ENCODE data around the gene SENP8.
"Not testable (repeated sequence)": the region's sequence is repeated elsewhere in the genome, so short reads cannot be mapped to it uniquely, and the experiment has no call there.

Gene SENP8

GRCh38 chr15:72098040-72098439, 20.2 kb upstream of the SENP8 start:
- peaks cover 0 to 1% of the 10 kb centered on the region in 2 donors for H3K9me3 Mint-ChIP-seq
- ATAC-seq (replicated peaks) (no peak), DNase-seq (no peak)
- H3K4me1 Mint-ChIP-seq = peaks cover 3 to 7% of the 10 kb centered on the region in 2 donors
- H3K36me3 Mint-ChIP-seq = peaks cover 4 to 12% of the 10 kb centered on the region in 2 donors
- H3K4me3 Mint-ChIP-seq = no peak overlapping the region
- no peak overlapping the region for H3K27ac Mint-ChIP-seq
- no peaks in the 10 kb centered on the region for H3K27me3 Mint-ChIP-seq

- Mint-ChIP-seq H3K4me3 (no peak overlapping the region), H3K27me3 (no peaks in the 10 kb centered on the region), H3K4me1 (peaks cover 10 to 18% of the 10 kb centered on the region in 2 donors), H3K27ac (no peak overlapping the region), H3K9me3 (peaks cover 0 to 1% of the 10 kb centered on the region in 2 donors), H3K36me3 (peaks cover 4 to 12% of the 10 kb centered on the region in 2 donors)
- no peak for DNase-seq
- ATAC-seq (replicated peaks) = no peak
These were observed 19.0 kb upstream of the SENP8 start for GRCh38 chr15:72099155-72099554.

DNA sequence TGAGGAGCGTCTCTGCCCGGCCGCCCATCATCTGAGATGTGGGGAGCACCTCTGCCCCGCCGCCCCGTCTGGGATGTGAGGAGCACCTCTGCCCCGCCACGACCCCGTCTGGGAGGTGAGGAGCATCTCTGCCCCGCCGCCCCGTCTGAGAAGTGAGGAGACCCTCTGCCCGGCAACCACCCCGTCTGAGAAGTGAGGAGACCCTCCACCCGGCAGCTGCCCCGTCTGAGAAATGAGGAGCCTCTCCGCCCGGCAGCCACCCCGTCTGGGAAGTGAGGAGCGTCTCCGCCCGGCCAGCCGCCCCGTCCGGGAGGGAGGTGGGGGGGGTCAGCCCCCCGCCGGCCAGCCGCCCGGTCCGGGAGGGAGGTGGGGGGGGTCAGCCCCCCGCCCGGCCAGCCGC, 17.7 kb upstream of the SENP8 start:
- Mint-ChIP-seq H3K36me3 (peaks cover 4 to 12% of the 10 kb centered on the region in 2 donors), H3K4me1 (peaks cover 15 to 26% of the 10 kb centered on the region in 2 donors)
- H3K4me3 Mint-ChIP-seq; H3K9me3 Mint-ChIP-seq; H3K27ac Mint-ChIP-seq; H3K27me3 Mint-ChIP-seq; DNase-seq; ATAC-seq (replicated peaks): not testable (repeated sequence)

GRCh38 chr15:72105111-72105510, 13.1 kb upstream of the SENP8 start:
- Mint-ChIP-seq H3K27me3 (no peaks in the 10 kb centered on the region), H3K9me3 (no peaks in the 10 kb centered on the region), H3K4me3 (no peak overlapping the region), H3K36me3 (no peaks in the 10 kb centered on the region), H3K4me1 (peaks cover 15 to 26% of the 10 kb centered on the region in 2 donors), H3K27ac (no peak overlapping the region)
- DNase-seq = no peak
- ATAC-seq (replicated peaks) = no peak

- H3K4me1 Mint-ChIP-seq = peaks cover 15 to 26% of the 10 kb centered on the region in 2 donors
- DNase-seq = no peak
- no peak overlapping the region for H3K27ac Mint-ChIP-seq
- H3K4me3 Mint-ChIP-seq = no peak overlapping the region
- H3K36me3 Mint-ChIP-seq = no peaks in the 10 kb centered on the region
- H3K9me3 Mint-ChIP-seq = no peaks in the 10 kb centered on the region
- H3K27me3 Mint-ChIP-seq = no peaks in the 10 kb centered on the region
- ATAC-seq (replicated peaks) = no peak
These were observed 12.1 kb upstream of the SENP8 start for GRCh38 chr15:72106068-72106467.

GRCh38 chr15:72110355-72110754, 7.8 kb upstream of the SENP8 start:
- ATAC-seq (replicated peaks) (no peak), DNase-seq (no peak)
- no peak overlapping the region for H3K27ac Mint-ChIP-seq

GRCh38 chr15:72112116-72112515, 6.1 kb upstream of the SENP8 start:
- Mint-ChIP-seq H3K27ac (no peak overlapping the region), H3K4me1 (peaks cover 21 to 40% of the 10 kb centered on the region in 2 donors), H3K9me3 (no peaks in the 10 kb centered on the region), H3K4me3 (no peak overlapping the region), H3K27me3 (no peaks in the 10 kb centered on the region), H3K36me3 (peaks cover 2 to 4% of the 10 kb centered on the region in 2 donors)
- DNase-seq (no peak), ATAC-seq (replicated peaks) (no peak)

More at GRCh38 chr15:72110355-72110754, 7.8 kb upstream of the SENP8 start:
- peaks cover 0 to 4% of the 10 kb centered on the region in 2 donors for H3K36me3 Mint-ChIP-seq
- H3K9me3 Mint-ChIP-seq = no peaks in the 10 kb centered on the region
- H3K4me3 Mint-ChIP-seq = no peak overlapping the region
- H3K27me3 Mint-ChIP-seq = no peaks in the 10 kb centered on the region
- peaks cover 15 to 22% of the 10 kb centered on the region in 2 donors for H3K4me1 Mint-ChIP-seq

GRCh38 chr15:72112805-72113204, 5.4 kb upstream of the SENP8 start:
- Mint-ChIP-seq H3K36me3 (peaks cover 2 to 4% of the 10 kb centered on the region in 2 donors), H3K4me1 (peaks cover 21 to 41% of the 10 kb centered on the region in 2 donors), H3K9me3 (no peaks in the 10 kb centered on the region), H3K27me3 (no peaks in the 10 kb centered on the region), H3K4me3 (no peak overlapping the region), H3K27ac (no peak overlapping the region)
- ATAC-seq (replicated peaks) = no peak
- no peak for DNase-seq

DNA sequence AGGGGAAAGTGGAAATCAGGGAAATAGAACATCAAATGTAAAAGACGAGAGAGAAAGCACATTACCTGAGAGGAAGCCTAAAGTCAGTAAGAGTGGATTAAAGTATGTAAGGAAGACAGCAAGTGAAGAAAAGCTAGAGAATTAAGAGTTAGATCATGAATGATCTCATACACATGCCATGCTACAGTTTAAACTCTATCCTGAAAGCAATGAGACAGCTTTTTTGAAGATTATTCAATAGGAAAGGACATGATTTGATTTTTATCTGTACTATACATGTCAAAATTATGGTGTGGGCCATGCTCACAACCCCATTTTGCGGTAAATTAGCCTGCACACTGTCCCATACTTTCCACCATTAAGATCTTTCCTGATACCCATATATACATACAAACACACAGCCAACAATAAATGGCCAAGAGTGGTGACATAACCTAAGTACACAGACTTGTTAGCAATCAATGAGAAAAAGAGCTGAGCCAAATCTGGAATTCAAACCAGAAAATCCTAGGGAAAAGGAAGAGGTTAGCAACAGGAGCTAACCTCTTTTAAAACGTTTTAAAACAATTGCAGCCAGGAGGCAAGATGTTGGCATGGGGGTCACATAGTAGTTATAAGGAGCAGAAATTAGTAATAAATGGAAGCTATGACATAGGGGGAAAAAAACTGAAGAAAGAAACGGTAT, 4.7 kb upstream of the SENP8 start:
- Mint-ChIP-seq H3K27ac (no peak overlapping the region), H3K4me3 (no peak overlapping the region), H3K9me3 (no peaks in the 10 kb centered on the region), H3K27me3 (no peaks in the 10 kb centered on the region), H3K36me3 (peaks cover 2 to 4% of the 10 kb centered on the region in 2 donors), H3K4me1 (peaks cover 19 to 41% of the 10 kb centered on the region in 2 donors)
- no peak for ATAC-seq (replicated peaks)
- DNase-seq = no peak

- peak overlapping the region; percentile 92 for H3K27ac Mint-ChIP-seq
- H3K4me3 Mint-ChIP-seq = peak overlapping the region; percentile 87 to 96
- ATAC-seq (replicated peaks) (peak; percentile 3 to 13), DNase-seq (no peak)
- H3K9me3 Mint-ChIP-seq = no peaks in the 10 kb centered on the region
- peaks cover 24 to 56% of the 10 kb centered on the region in 2 donors for H3K4me1 Mint-ChIP-seq
- H3K27me3 Mint-ChIP-seq = no peaks in the 10 kb centered on the region
- H3K36me3 Mint-ChIP-seq = peaks cover 2 to 4% of the 10 kb centered on the region in 2 donors
These were observed 1.3 kb upstream of the SENP8 start for GRCh38 chr15:72116731-72117485.

DNA sequence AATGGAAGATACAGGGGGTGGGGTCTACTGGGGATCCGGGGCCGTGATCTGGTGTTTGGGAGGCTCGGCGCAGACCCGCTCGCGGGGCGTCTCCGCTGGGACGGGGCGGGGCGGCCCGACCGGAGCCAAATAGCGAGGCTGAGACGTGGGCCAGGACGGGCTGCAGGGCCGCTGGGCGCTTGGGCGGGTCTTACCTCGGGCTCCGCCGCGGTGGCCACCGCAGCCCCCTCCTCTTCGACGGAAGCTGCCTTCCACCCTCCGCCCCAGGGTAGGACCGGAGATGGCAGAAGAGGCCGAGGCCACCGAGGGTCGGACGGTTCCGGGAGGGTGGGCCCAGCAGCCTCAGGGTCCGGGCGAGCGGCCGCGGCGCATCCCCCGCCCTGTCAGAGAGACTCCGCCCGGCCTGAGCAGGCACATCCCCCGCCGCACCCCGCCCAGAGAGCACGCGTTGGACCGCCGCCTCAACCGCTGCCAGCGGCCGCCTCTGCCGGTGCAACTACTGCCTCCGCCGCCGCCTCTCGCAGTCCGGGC, 652 bp upstream of the SENP8 start:
- Mint-ChIP-seq H3K27ac (peak overlapping the region; percentile 92), H3K4me1 (peaks cover 24 to 56% of the 10 kb centered on the region in 2 donors), H3K4me3 (peak overlapping the region; percentile 87 to 96), H3K27me3 (no peaks in the 10 kb centered on the region), H3K9me3 (no peaks in the 10 kb centered on the region), H3K36me3 (peaks cover 2 to 4% of the 10 kb centered on the region in 2 donors)
- peak; percentile 72 for DNase-seq
- peak; percentile 78 for ATAC-seq (replicated peaks)

DNA sequence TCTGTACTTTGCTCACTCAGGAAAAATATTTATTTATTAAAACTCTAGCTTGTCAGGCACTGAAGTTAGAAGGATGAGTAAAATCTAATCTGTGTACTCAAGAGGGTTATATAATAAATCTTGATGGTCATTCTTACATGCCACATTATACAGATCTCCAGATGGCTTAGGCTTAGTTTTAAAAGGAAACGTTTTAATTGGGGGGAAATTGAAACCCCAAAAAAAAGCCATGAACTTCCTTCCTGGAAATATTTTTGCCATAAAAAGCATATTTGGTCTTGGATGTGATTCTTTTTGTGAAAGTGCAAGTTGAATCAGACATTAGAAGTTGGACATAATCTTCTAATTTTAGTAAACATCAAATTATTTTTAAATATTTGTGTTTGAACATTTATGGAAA, 6.0 kb downstream of the SENP8 start:
- no peak overlapping the region for H3K4me3 Mint-ChIP-seq
- ATAC-seq (replicated peaks) (no peak), DNase-seq (no peak)
- H3K27ac Mint-ChIP-seq = no peak overlapping the region
- peaks cover 3 to 8% of the 10 kb centered on the region in 2 donors for H3K4me1 Mint-ChIP-seq
- no peaks in the 10 kb centered on the region for H3K27me3 Mint-ChIP-seq
- no peaks in the 10 kb centered on the region for H3K9me3 Mint-ChIP-seq
- no peaks in the 10 kb centered on the region for H3K36me3 Mint-ChIP-seq

- Mint-ChIP-seq H3K9me3 (no peaks in the 10 kb centered on the region), H3K4me1 (peaks cover 2 to 9% of the 10 kb centered on the region in 2 donors), H3K4me3 (no peak overlapping the region), H3K27ac (peak overlapping the region; percentile 15), H3K36me3 (no peaks in the 10 kb centered on the region), H3K27me3 (no peaks in the 10 kb centered on the region)
- ATAC-seq (replicated peaks) (no peak), DNase-seq (no peak)
These were observed 9.6 kb downstream of the SENP8 start for GRCh38 chr15:72127724-72128322.

DNA sequence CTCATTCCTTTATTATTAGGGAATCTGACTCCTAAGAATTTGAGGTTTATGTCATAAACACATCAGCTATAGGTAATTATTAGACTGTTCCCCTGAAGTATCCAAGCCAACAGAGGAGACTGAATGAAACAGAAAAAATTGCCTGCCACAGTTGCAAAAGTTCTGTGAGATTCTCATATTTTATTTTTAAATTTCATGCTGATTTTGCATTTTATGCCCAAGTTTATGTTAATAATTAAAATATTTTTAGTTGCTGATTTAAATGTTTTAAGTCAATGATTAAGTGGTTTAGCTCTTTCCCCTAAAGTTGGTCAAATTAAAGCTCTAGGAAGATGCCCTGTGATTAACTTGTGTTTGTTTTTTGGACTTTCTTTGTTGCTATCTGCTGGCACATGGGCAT, 10.2 kb downstream of the SENP8 start:
- no peaks in the 10 kb centered on the region for H3K27me3 Mint-ChIP-seq
- no peak for ATAC-seq (replicated peaks)
- H3K4me1 Mint-ChIP-seq = peaks cover 2 to 9% of the 10 kb centered on the region in 2 donors

More for the DNA sequence above, 10.2 kb downstream of the SENP8 start:
- Mint-ChIP-seq H3K27ac (no peak overlapping the region), H3K9me3 (no peaks in the 10 kb centered on the region), H3K36me3 (no peaks in the 10 kb centered on the region), H3K4me3 (no peak overlapping the region)
- DNase-seq = no peak

All from stimulated activated naive B cell treated with anti-CD40 and anti-IgM and Interleukin-4, amounts not matched to agents 10 μg/mL and 1 μg/mL and 100 μg/mL, for 72 hours (primary cell).